PC-3 (cell line): ENCODE measurements around the gene CIITA.
"Not testable (repeated sequence)": the region's sequence is repeated elsewhere in the genome, so short reads cannot be mapped to it uniquely, and the experiment has no call there.

Source experiments
- CTCF ChIP-seq: fragments of 300-600 bp; sonication (generic); conservative IDR thresholded peaks from 2 replicates; pipeline ENCODE4 v1.5.1; 2017; ENCODE audit warnings: antibody characterized with exemption, low read depth, mild to moderate bottlenecking, low read length
- EZH2 ChIP-seq: fragments of 300-600 bp; sonication (generic); IDR thresholded peaks from one replicate; pipeline ENCODE4 v1.6.1; 2017; ENCODE audit warnings: antibody characterized with exemption, mild to moderate bottlenecking, low read length; ENCODE audit not compliant: unreplicated experiment
- EZH2phosphoT487 ChIP-seq: fragments of 300-600 bp; sonication (generic); IDR thresholded peaks from 2 replicates; pipeline ENCODE4 v1.6.1; 2018; ENCODE audit warnings: mild to moderate bottlenecking, antibody characterized with exemption, low read length, borderline replicate concordance

GRCh38 chr16:10941935-10942351 lies 64.9 kb downstream of the CIITA start:
- TF ChIP-seq CTCF, EZH2phosphoT487, EZH2: not testable (repeated sequence)
